Activated CD4-positive, CD25-positive, alpha-beta regulatory T cell treated with anti-CD3 and anti-CD28 coated beads, Interleukin-2, amount 50 U/mL, for 72 hours (primary cell): ENCODE results near the gene OR10P1.

Source experiments
- DNase-seq: peaks from one replicate; pipeline ENCODE4 v3.0.0; 2021

OR10P1 gene

GRCh38 chr12:55652352-55652751 lies 15.7 kb downstream of the OR10P1 start:
- no peak for DNase-seq

GRCh38 chr12:55653031-55653430 lies 16.3 kb downstream of the OR10P1 start:
- DNase-seq = no peak

GRCh38 chr12:55654511-55655214 lies 18.0 kb downstream of the OR10P1 start:
- DNase-seq = no peak

- DNase-seq = no peak
These were observed 20.5 kb downstream of the OR10P1 start for GRCh38 chr12:55657212-55657611.

- DNase-seq = no peak
These were observed 21.5 kb downstream of the OR10P1 start for GRCh38 chr12:55658212-55658611.

- no peak for DNase-seq
These were observed 22.1 kb downstream of the OR10P1 start for GRCh38 chr12:55658635-55659391.

- DNase-seq = no peak
These were observed 23.0 kb downstream of the OR10P1 start for GRCh38 chr12:55659486-55660385.

- no peak for DNase-seq
These were observed 26.7 kb downstream of the OR10P1 start for GRCh38 chr12:55663391-55663790.

GRCh38 chr12:55664826-55665225 lies 28.1 kb downstream of the OR10P1 start:
- no peak for DNase-seq

GRCh38 chr12:55666508-55666907 lies 29.8 kb downstream of the OR10P1 start:
- DNase-seq = no peak

GRCh38 chr12:55670276-55670675 lies 33.6 kb downstream of the OR10P1 start:
- no peak for DNase-seq

- no peak for DNase-seq
These were observed 35.1 kb downstream of the OR10P1 start for GRCh38 chr12:55671746-55672145.

GRCh38 chr12:55673638-55674037 lies 36.9 kb downstream of the OR10P1 start:
- DNase-seq = no peak

- no peak for DNase-seq
These were observed 39.0 kb downstream of the OR10P1 start for GRCh38 chr12:55675666-55676065.

- no peak for DNase-seq
These were observed 40.0 kb downstream of the OR10P1 start for GRCh38 chr12:55676707-55677106.

- DNase-seq = no peak
These were observed 43.0 kb downstream of the OR10P1 start for GRCh38 chr12:55679691-55680090.

GRCh38 chr12:55681142-55682077 lies 44.7 kb downstream of the OR10P1 start:
- no peak for DNase-seq

GRCh38 chr12:55682087-55682796 lies 45.5 kb downstream of the OR10P1 start:
- no peak for DNase-seq

- DNase-seq = no peak
These were observed 47.0 kb downstream of the OR10P1 start for GRCh38 chr12:55683676-55684075.

GRCh38 chr12:55684761-55685370 lies 48.2 kb downstream of the OR10P1 start:
- no peak for DNase-seq

GRCh38 chr12:55685671-55686070 lies 49.0 kb downstream of the OR10P1 start:
- DNase-seq = no peak
